GM23338 (cell line): Measurements from ENCODE around the gene POU2F3. TPM values are rescaled to one million over a fixed set of nuclear protein-coding genes. Genes with fewer than 3 reads are reported as not detected.

Source experiments
- ATAC-seq: fragments of 200-7000 bp; cut with Tn5 transposase; 3 replicates; pipeline ENCODE4 v1.9.1; 2020
- DNase-seq: peaks from one replicate; pipeline ENCODE4 v3.0.0-alpha.2; 2015; ENCODE audit warnings: low spot score
- H2AFZ ChIP-seq: fragments of 200-600 bp; sonication (generic); 2 replicates; pipeline ENCODE4 v1.8.0; 2016; ENCODE audit warnings: antibody characterized with exemption, mild to moderate bottlenecking, moderate library complexity
- H3F3A ChIP-seq: fragments of 200-600 bp; sonication (generic); replicated peaks from 2 replicates; pipeline ENCODE4 v1.8.0; 2017; ENCODE audit warnings: antibody characterized with exemption, mixed run types, low read depth
- H3K27ac ChIP-seq: fragments of 200-600 bp; sonication (generic); 2 replicates; pipeline ENCODE4 v1.6.1; 2016; ENCODE audit warnings: low read depth
- H3K27me3 ChIP-seq: fragments of 200-600 bp; sonication (generic); 2 replicates; pipeline ENCODE4 v1.8.0; 2016; ENCODE audit warnings: mild to moderate bottlenecking, mixed run types, moderate library complexity; ENCODE audit not compliant: insufficient read depth
- H3K36me3 ChIP-seq: fragments of 200-600 bp; sonication (generic); 2 replicates; pipeline ENCODE4 v1.8.0; 2016; ENCODE audit warnings: mild to moderate bottlenecking; ENCODE audit not compliant: insufficient read depth
- H3K4me1 ChIP-seq: fragments of 200-600 bp; sonication (generic); 2 replicates; pipeline ENCODE4 v1.8.0; 2016; ENCODE audit warnings: mild to moderate bottlenecking, moderate library complexity; ENCODE audit not compliant: insufficient read depth
- H3K4me2 ChIP-seq: fragments of 200-600 bp; sonication (generic); 2 replicates; pipeline ENCODE4 v1.7.1; 2017; ENCODE audit warnings: mixed run types
- H3K4me3 ChIP-seq: fragments of 200-600 bp; sonication (generic); 2 replicates; pipeline ENCODE4 v1.6.1; 2016; ENCODE audit warnings: mixed run types
- H3K79me2 ChIP-seq: fragments of 200-600 bp; sonication (generic); replicated peaks from 2 replicates; pipeline ENCODE4 v1.8.0; 2017; ENCODE audit warnings: mild to moderate bottlenecking; ENCODE audit not compliant: insufficient read depth
- H3K9me2 ChIP-seq: fragments of 200-600 bp; sonication (generic); 2 replicates; pipeline ENCODE4 v1.8.0; 2017; ENCODE audit not compliant: insufficient read depth
- H4K20me1 ChIP-seq: fragments of 200-600 bp; sonication (generic); replicated peaks from 2 replicates; pipeline ENCODE4 v1.8.0; 2017; ENCODE audit warnings: mild to moderate bottlenecking; ENCODE audit not compliant: insufficient read depth
- H3K27ac Mint-ChIP-seq: 2 replicates; pipeline ENCODE4 v1.8.0; 2020; ENCODE audit warnings: inconsistent platforms, mild to moderate bottlenecking, moderate library complexity, mixed read lengths
- H3K27me3 Mint-ChIP-seq: 3 replicates; pipeline ENCODE4 v1.8.0; 2022; ENCODE audit warnings: low read depth, mild to moderate bottlenecking, moderate library complexity, mixed read lengths, inconsistent platforms; ENCODE audit not compliant: insufficient read depth, poor library complexity
- H3K36me3 Mint-ChIP-seq: 3 replicates; pipeline ENCODE4 v1.8.0; 2021; ENCODE audit warnings: low read depth, mild to moderate bottlenecking, inconsistent platforms, moderate library complexity, mixed read lengths
- H3K4me1 Mint-ChIP-seq: 3 replicates; pipeline ENCODE4 v1.8.0; 2020; ENCODE audit warnings: mild to moderate bottlenecking, inconsistent platforms, mixed read lengths
- H3K4me3 Mint-ChIP-seq: 3 replicates; pipeline ENCODE4 v1.8.0; 2021; ENCODE audit warnings: moderate library complexity, mild to moderate bottlenecking, inconsistent platforms, mixed read lengths
- H3K9me3 Mint-ChIP-seq: 3 replicates; pipeline ENCODE4 v1.8.0; 2020; ENCODE audit warnings: moderate library complexity, mild to moderate bottlenecking, inconsistent platforms, mixed read lengths
- CREB1 ChIP-seq: fragments of 250-450 bp; sonication (Bioruptor Pico); IDR thresholded peaks from 2 replicates; pipeline ENCODE4 v1.5.0; 2020; ENCODE audit warnings: low read depth, mild to moderate bottlenecking, moderate library complexity
- CTCF ChIP-seq, 2 experiments: fragments of 200-600 bp in 1 of 2; sonication (generic) in 1 of 2; conservative IDR thresholded peaks; 2 replicates each; pipeline versions ENCODE4 v1.5.1 to v1.6.1; 2016 to 2017; ENCODE audit warnings: antibody characterized with exemption in 2 of 2, low read depth in 2 of 2, mild to moderate bottlenecking in 2 of 2, moderate library complexity in 1 of 2
- EZH2 ChIP-seq: fragments of 200-600 bp; sonication (generic); IDR thresholded peaks from one replicate; pipeline ENCODE4 v1.8.0; 2017; ENCODE audit warnings: antibody characterized with exemption, mild to moderate bottlenecking, low read depth; ENCODE audit not compliant: unreplicated experiment
- EZH2phosphoT487 ChIP-seq: fragments of 200-600 bp; sonication (generic); IDR thresholded peaks from one replicate; pipeline ENCODE4 v1.8.1; 2018; ENCODE audit warnings: antibody characterized with exemption; ENCODE audit not compliant: unreplicated experiment
- JUNB ChIP-seq: IDR thresholded peaks from one replicate; pipeline ENCODE4 v1.6.1; 2016; ENCODE audit warnings: antibody characterized with exemption; ENCODE audit not compliant: unreplicated experiment
- NANOG ChIP-seq: IDR thresholded peaks from 2 replicates; pipeline ENCODE4 v1.6.1; 2016; ENCODE audit warnings: antibody characterized with exemption, borderline replicate concordance
- POLR2AphosphoS5 ChIP-seq: IDR thresholded peaks from 2 replicates; pipeline ENCODE4 v1.6.1; 2016; ENCODE audit warnings: antibody characterized with exemption, low read depth
- REST ChIP-seq: IDR thresholded peaks from one replicate; pipeline ENCODE4 v1.6.1; 2018; ENCODE audit warnings: antibody characterized with exemption; ENCODE audit not compliant: unreplicated experiment
- STAT1 ChIP-seq: IDR thresholded peaks from one replicate; pipeline ENCODE4 v1.6.1; 2016; ENCODE audit warnings: antibody characterized with exemption; ENCODE audit not compliant: unreplicated experiment
- ZNF114 ChIP-seq: fragments of 250-450 bp; sonication (Bioruptor Pico); IDR thresholded peaks from 2 replicates; pipeline ENCODE4 v1.5.0; 2020; ENCODE audit warnings: mild to moderate bottlenecking, moderate library complexity
- ZNF331 ChIP-seq: fragments of 250-450 bp; sonication (Bioruptor Pico); IDR thresholded peaks from 2 replicates; pipeline ENCODE4 v1.5.0; 2020; ENCODE audit warnings: low read depth, mild to moderate bottlenecking, moderate library complexity
- ZNF462 ChIP-seq: fragments of 250-450 bp; sonication (Bioruptor Pico); IDR thresholded peaks from 2 replicates; pipeline ENCODE4 v1.5.0; 2020; ENCODE audit warnings: mild to moderate bottlenecking, moderate library complexity
- polyA plus RNA-seq: library from polyadenylated mRNA; unstranded; fragments of >200 nt; fragmentation: Nextera tagmentation; extraction: Ambion mirVana; gene quantifications from 2 replicates; pipeline ENCODE4 v1.2.1, GENCODE V29; 2016
- total RNA-seq: library from RNA; depleted of rRNA; stranded (reverse); fragments of >200 nt; shearing (Covaris generic); gene quantifications from 2 replicates; pipeline ENCODE4 v1.2.3, GENCODE V29; 2014
- TF ChIP-seq, protein P1 (sequence below): IDR thresholded peaks from 2 replicates; pipeline ENCODE4 v1.6.1; 2016; ENCODE audit warnings: antibody characterized with exemption

Gene POU2F3
- total and polyA plus RNA-seq, 2 experiments from 2014 or later = 0.45 to 0.79 TPM

DNA sequence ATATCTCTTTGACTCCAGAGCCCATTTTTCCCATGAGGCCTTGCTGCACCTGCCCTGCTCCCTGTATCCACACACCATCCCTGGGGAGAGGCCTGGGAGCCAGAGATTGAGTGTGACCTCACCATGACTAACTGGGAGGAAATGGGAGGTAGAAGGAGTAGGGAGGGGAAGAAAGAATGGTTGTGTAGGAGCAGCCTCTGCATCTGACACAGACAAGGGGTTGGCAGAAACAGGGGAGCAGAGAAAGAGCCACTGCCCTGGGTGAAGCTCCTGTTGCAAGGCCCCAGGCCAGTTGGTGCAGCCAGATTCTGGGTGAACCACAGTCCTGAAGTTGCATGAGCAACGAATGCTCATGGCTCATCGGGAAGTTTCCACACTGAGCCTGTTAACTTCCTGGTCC, 32.4 kb downstream of the POU2F3 start:
- H3K27ac ChIP-seq = no peak overlapping the region
- H3K4me2 ChIP-seq = no peak overlapping the region
- no peaks in the 10 kb centered on the region for H4K20me1 ChIP-seq
- no peak for ATAC-seq
- Mint-ChIP-seq H3K27me3 (peaks cover 8% of the 10 kb centered on the region), H3K27ac (no peak overlapping the region), H3K36me3 (no peaks in the 10 kb centered on the region), H3K4me3 (no peak overlapping the region), H3K9me3 (no peaks in the 10 kb centered on the region), H3K4me1 (peaks cover 7% of the 10 kb centered on the region)
- H3K4me3 ChIP-seq = no peak overlapping the region
- TF ChIP-seq CTCF (conservative IDR thresholded peaks at IDR 0.05; ENCODE audit: low read depth in 2 of 2) (no peak), NANOG (no peak), REST (no peak), ZNF114 (no peak), CREB1 (no peak), JUNB (no peak), EZH2phosphoT487 (no peak), ZNF462 (CRISPR knock-in tag) (no peak), EZH2 (no peak), ZNF331 (CRISPR knock-in tag) (no peak), POLR2AphosphoS5 (no peak), STAT1 (no peak)
- TF ChIP-seq, protein P1, sequence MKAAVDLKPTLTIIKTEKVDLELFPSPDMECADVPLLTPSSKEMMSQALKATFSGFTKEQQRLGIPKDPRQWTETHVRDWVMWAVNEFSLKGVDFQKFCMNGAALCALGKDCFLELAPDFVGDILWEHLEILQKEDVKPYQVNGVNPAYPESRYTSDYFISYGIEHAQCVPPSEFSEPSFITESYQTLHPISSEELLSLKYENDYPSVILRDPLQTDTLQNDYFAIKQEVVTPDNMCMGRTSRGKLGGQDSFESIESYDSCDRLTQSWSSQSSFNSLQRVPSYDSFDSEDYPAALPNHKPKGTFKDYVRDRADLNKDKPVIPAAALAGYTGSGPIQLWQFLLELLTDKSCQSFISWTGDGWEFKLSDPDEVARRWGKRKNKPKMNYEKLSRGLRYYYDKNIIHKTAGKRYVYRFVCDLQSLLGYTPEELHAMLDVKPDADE = no peak
- H3K36me3 ChIP-seq = no peaks in the 10 kb centered on the region
- H3K27me3 ChIP-seq = no peaks in the 10 kb centered on the region
- no peak for DNase-seq
- H3K79me2 ChIP-seq = no peaks in the 10 kb centered on the region
- no peaks in the 10 kb centered on the region for H3K4me1 ChIP-seq
- 0 out of 2 replicates have a peak, but pooled peaks cover 1% of the 10 kb centered on the region for H3K9me2 ChIP-seq
- no peak overlapping the region for H2AFZ ChIP-seq
- H3F3A ChIP-seq = no peaks in the 10 kb centered on the region
